Activated CD4-positive, alpha-beta T cell treated with anti-CD3 and anti-CD28 coated beads, Interleukin-2, amount 10 ng/mL, durations not matched to agents 24 days and 14 days (primary cell): ENCODE measurements around the gene TESMIN. TPM values are rescaled to one million over a fixed set of nuclear protein-coding genes. Genes with fewer than 3 reads are reported as not detected.

Experiments
- DNase-seq: peaks from one replicate; pipeline ENCODE4 v3.0.0; 2022
- H3K27ac Mint-ChIP-seq: one replicate; pipeline ENCODE4 v1.8.0; 2022; ENCODE audit warnings: mild to moderate bottlenecking, mixed read lengths
- H3K27me3 Mint-ChIP-seq: one replicate; pipeline ENCODE4 v1.8.0; 2022; ENCODE audit warnings: mixed read lengths
- H3K36me3 Mint-ChIP-seq: one replicate; pipeline ENCODE4 v1.8.0; 2022; ENCODE audit warnings: low read depth, mild to moderate bottlenecking, mixed read lengths
- H3K4me1 Mint-ChIP-seq: one replicate; pipeline ENCODE4 v1.8.0; 2021; ENCODE audit warnings: mixed read lengths
- H3K4me3 Mint-ChIP-seq: one replicate; pipeline ENCODE4 v1.8.0; 2022; ENCODE audit warnings: mild to moderate bottlenecking, moderate library complexity, mixed read lengths
- H3K9me3 Mint-ChIP-seq: one replicate; pipeline ENCODE4 v1.8.0; 2021; ENCODE audit warnings: mixed read lengths
- intact Hi-C: fragments of 100-400 bp; cut with micrococcal nuclease; formaldehyde crosslinking; loops from one replicate; pipeline ENCODE4 v1.15.1; 2023
- total RNA-seq: library from RNA; stranded (reverse); gene quantifications from 2 replicates; pipeline ENCODE4 v1.2.3, GENCODE V29; 2022

Gene TESMIN, protein sequence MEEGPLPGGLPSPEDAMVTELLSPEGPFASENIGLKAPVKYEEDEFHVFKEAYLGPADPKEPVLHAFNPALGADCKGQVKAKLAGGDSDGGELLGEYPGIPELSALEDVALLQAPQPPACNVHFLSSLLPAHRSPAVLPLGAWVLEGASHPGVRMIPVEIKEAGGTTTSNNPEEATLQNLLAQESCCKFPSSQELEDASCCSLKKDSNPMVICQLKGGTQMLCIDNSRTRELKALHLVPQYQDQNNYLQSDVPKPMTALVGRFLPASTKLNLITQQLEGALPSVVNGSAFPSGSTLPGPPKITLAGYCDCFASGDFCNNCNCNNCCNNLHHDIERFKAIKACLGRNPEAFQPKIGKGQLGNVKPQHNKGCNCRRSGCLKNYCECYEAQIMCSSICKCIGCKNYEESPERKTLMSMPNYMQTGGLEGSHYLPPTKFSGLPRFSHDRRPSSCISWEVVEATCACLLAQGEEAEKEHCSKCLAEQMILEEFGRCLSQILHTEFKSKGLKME
- total RNA-seq: 1.4 and 1.6 TPM in 2 replicates

DNA sequence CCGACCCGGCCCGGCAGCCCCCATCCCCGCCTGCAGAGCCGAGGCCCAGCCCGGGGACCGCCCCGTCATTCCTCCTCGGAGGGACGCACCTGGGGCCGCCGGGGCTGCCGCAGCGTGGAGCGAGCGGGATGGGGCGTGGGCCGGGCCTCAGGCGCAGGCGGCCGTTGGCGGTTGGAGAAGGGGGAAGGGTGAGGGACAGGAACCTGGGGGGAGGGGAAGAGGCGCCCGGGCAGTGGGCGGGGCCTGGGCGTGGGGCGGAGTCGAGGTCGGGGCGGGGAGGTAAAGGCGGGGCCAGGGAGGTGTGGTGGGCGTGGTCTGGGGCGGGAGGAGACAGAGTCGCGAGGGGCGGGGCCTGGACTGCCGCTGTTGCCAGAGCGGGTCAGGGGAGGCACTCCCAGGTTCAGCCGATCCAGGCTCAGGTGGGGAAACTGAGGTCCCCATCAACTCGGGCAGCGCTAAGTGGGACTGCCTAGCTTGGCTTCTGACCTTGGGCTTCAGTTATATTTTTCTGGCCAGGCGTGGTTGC is at the start of gene TESMIN:
Gene TESMIN, minus strand, starts transcription at position 190 of the 526 bp plus-strand sequence. CDS start 860 bp downstream, outside the sequence.
- H3K4me1 Mint-ChIP-seq: peaks cover 5% of the 10 kb centered on the region
- peak within 1 kb of the TSS; percentile 62 for H3K27ac Mint-ChIP-seq
- peaks cover 4% of the 10 kb centered on the region for H3K36me3 Mint-ChIP-seq
- H3K27me3 Mint-ChIP-seq: peaks cover 3% of the 10 kb centered on the region
- peak within 1 kb of the TSS; percentile 85 for H3K4me3 Mint-ChIP-seq
- intact Hi-C loops: loop anchor here (1.0 to 2.0 kb wide), 2 partner anchors 91 to 297 kb away; partner anchors contain the start of gene TPCN2
- no peaks in the 10 kb centered on the region for H3K9me3 Mint-ChIP-seq
- DNase-seq: peak; percentile 96

DNA sequence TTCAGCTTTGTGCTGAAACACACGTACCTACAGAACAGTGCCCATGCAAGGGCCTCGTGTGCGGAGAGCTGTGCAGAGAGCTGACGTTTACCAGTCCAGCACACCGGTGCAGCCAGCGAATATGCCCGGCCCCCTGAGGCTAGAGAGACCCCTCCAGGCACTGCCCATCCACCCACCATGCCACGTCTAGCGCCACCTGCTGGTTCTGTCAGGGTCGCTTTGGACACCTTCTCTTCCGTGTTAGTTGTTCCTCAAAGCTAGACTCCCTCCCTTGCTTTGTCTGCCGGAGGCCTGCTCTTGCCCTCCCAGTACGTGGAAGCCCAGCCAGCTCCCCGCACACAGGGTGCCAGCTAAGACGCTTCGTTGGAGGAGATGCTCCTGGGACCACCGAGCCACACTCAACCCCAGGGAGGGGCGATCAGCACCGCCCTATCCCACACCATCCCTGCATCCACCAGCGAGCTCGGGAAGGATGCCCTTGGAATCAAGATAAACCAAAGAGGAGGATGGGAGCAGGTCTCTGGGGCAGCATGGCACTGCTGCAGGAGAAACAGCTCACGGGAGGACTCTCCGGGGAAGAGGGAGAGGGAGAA is 47.0 kb upstream of the TESMIN start:
- no peaks in the 10 kb centered on the region for H3K9me3 Mint-ChIP-seq
- no peak overlapping the region for H3K4me3 Mint-ChIP-seq
- H3K27ac Mint-ChIP-seq: no peak overlapping the region
- no peaks in the 10 kb centered on the region for H3K4me1 Mint-ChIP-seq
- DNase-seq: peak; percentile 80
- intact Hi-C loops: no loop called here
- H3K27me3 Mint-ChIP-seq: no peaks in the 10 kb centered on the region
- H3K36me3 Mint-ChIP-seq: peaks cover 10% of the 10 kb centered on the region

DNA sequence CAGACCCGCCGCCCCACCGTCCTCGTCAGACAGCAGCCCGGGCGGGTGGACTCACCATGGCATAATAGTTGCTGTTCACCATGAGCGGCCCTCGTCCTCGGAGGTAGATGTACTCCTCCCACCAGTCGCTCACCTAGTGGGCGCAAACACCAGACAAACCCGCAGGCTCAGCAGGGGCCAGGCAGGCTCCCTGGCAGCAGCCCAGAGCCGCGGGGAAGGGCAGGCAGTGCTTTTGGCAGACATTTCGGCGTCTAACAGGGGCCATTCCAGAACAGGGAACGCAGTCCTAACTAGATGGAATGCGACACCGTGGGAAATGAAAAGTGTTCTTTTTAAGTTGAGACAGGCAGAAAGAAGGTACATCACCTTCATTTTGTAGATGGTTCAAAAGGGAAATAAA is 45.5 kb upstream of the TESMIN start:
- Mint-ChIP-seq H3K27ac (no peak overlapping the region), H3K4me1 (no peaks in the 10 kb centered on the region), H3K36me3 (peaks cover 10% of the 10 kb centered on the region), H3K9me3 (no peaks in the 10 kb centered on the region), H3K4me3 (no peak overlapping the region), H3K27me3 (no peaks in the 10 kb centered on the region)
- intact Hi-C loops: no loop called here
- DNase-seq: no peak

DNA sequence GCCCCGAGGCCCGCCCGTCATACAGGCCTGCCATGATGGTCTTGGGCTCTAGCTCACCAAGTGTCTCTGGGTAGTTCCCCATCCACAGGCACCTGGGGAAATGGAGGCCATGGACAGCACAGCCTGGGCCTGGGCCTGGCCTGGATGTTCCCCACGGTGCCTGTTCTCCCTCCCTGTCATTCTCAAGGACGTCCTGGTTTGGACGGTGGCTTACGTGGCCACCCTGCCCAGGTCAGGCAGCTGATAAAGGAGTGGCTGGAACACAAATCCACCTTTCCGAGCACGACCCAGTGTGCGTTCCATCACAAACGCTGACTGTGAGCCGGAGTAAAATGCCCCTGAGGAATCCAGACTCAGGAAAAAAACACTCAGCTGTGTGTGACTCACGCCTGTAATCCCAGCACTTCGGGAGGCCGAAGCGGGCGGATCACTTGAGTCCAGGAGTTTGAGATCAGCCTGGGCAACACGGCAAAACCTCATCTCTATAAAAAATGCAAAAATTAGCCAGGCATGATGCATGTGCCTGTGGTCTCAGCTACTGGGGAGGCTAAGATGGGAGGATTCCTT is 41.2 kb upstream of the TESMIN start:
- no peak for DNase-seq
- Mint-ChIP-seq H3K27ac (no peak overlapping the region), H3K4me3 (no peak overlapping the region), H3K4me1 (no peaks in the 10 kb centered on the region), H3K36me3 (peaks cover 5% of the 10 kb centered on the region), H3K9me3 (no peaks in the 10 kb centered on the region), H3K27me3 (no peaks in the 10 kb centered on the region)
- intact Hi-C loops: no loop called here

DNA sequence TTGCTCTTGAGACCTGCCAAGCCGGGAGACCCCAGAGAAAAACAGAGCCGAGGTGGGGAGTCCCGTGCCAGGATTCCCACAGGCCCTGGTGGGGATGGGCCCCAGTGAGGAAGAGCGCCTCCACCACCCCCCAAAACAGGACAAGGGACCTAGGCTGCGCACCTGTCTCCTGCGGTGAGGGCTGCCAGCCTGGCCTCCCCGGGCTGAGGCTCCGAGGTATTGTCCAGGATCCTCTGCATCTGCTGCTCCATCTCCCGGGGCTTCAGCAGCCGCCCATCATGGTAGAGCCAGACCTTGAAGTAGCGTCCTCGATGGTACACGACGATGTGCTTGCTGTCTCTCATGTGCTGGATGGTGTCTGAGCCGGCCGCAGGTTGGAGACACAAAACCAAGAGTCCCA is 33.3 kb upstream of the TESMIN start:
- intact Hi-C loops: no loop called here
- DNase-seq: no peak
- Mint-ChIP-seq H3K36me3 (peaks cover 4% of the 10 kb centered on the region), H3K27me3 (no peaks in the 10 kb centered on the region), H3K4me1 (no peaks in the 10 kb centered on the region), H3K9me3 (no peaks in the 10 kb centered on the region), H3K4me3 (no peak overlapping the region), H3K27ac (no peak overlapping the region)

DNA sequence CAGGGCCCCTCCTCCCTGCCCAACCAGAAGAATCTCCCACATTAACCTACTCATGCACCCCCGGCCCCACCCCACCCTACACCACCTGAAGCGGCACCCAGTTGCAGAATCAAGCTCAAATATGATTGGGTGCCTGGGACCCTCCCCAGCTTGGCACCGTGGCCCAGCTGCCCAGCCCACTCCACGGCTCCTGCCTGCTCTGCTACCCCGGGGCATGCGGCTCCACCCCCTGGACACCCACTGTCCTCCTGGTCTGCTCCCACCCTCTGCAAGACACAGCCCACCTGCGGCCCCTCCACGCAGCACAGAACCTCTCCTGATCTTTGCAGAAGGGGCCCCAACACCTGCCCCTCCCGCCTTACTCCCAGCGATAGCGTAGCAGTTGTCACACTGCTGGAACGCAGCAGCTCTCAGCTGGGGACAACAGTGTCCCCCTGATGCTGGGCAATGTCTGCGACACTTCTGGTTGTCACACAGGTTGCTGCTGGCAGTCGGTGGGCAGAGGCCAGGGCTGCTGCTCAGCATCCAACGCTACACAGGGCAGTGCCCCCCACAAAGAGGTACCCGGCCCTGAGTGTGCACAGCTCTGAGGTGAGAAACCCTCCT is 32.0 kb upstream of the TESMIN start:
- DNase-seq: no peak
- no peaks in the 10 kb centered on the region for H3K27me3 Mint-ChIP-seq
- no peak overlapping the region for H3K4me3 Mint-ChIP-seq
- H3K9me3 Mint-ChIP-seq: no peaks in the 10 kb centered on the region
- H3K36me3 Mint-ChIP-seq: peaks cover 7% of the 10 kb centered on the region
- no peaks in the 10 kb centered on the region for H3K4me1 Mint-ChIP-seq
- intact Hi-C loops: no loop called here
- no peak overlapping the region for H3K27ac Mint-ChIP-seq

DNA sequence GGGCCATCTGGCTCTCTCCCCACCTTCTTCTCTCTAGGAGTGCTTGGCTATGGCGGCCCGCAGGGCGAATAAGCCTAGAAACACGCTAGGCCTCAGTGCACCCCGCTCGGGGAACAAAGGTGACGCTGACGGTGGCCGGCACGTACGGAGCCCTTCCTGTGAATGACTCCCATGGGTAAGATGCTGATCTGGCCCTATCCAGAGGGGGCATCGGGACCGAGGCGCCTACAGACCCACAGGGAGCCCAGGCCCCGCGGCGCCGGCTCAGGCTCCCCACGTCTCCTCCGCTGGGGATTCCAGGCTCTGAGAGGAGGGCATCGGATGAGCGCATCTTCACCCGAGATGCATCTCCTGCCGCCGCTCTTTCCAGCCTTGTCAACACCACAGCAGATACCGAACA is 31.4 kb upstream of the TESMIN start:
- Mint-ChIP-seq H3K9me3 (no peaks in the 10 kb centered on the region), H3K36me3 (peaks cover 11% of the 10 kb centered on the region), H3K4me3 (no peak overlapping the region), H3K27ac (no peak overlapping the region), H3K27me3 (no peaks in the 10 kb centered on the region), H3K4me1 (no peaks in the 10 kb centered on the region)
- DNase-seq: no peak
- intact Hi-C loops: no loop called here

DNA sequence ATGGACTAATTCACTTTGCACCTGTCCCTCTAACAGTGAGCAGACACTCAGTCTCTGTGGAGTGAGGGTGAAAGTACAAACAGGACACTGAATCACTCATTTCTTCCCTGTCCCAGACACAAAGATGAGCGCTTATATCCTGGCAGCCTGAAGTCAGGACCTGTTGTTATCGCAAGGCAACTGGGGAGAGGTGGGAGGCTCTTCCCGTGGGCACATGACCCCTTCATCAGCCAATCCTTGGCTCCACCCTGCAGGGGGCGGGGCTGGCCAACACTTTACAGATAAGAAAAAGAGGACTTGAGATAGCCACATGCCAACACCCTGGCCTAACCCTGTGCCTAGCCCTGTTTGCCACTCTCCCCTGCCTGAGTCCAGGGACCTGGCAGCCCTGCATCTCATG is 29.5 kb upstream of the TESMIN start:
- no peak overlapping the region for H3K27ac Mint-ChIP-seq
- no peaks in the 10 kb centered on the region for H3K9me3 Mint-ChIP-seq
- intact Hi-C loops: no loop called here
- H3K36me3 Mint-ChIP-seq: peaks cover 18% of the 10 kb centered on the region
- DNase-seq: no peak
- H3K27me3 Mint-ChIP-seq: no peaks in the 10 kb centered on the region
- peaks cover 3% of the 10 kb centered on the region for H3K4me1 Mint-ChIP-seq
- H3K4me3 Mint-ChIP-seq: no peak overlapping the region

DNA sequence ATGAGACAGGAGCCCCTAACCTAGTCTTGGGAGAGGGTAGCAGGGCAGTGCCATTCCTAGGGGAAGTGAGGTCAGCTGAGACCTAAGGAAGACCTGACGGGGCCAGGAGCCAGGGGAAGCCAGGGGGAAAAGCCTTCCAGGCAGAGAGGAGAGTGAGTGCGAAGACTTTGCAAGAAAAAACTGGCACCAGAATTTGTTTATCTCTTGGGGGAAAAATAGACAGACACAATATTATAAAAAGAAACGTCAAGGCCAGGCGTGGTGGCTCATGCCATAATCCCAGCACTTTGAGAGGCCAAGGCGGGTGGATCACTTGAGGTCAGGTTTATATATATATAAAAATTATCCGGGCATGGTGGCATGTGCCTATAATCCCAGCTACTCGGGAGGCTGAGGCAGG is 26.9 kb upstream of the TESMIN start:
- DNase-seq: no peak
- Mint-ChIP-seq H3K36me3 (peaks cover 29% of the 10 kb centered on the region), H3K9me3 (no peaks in the 10 kb centered on the region), H3K4me3 (no peak overlapping the region), H3K27me3 (no peaks in the 10 kb centered on the region), H3K27ac (no peak overlapping the region), H3K4me1 (peaks cover 3% of the 10 kb centered on the region)
- intact Hi-C loops: no loop called here

DNA sequence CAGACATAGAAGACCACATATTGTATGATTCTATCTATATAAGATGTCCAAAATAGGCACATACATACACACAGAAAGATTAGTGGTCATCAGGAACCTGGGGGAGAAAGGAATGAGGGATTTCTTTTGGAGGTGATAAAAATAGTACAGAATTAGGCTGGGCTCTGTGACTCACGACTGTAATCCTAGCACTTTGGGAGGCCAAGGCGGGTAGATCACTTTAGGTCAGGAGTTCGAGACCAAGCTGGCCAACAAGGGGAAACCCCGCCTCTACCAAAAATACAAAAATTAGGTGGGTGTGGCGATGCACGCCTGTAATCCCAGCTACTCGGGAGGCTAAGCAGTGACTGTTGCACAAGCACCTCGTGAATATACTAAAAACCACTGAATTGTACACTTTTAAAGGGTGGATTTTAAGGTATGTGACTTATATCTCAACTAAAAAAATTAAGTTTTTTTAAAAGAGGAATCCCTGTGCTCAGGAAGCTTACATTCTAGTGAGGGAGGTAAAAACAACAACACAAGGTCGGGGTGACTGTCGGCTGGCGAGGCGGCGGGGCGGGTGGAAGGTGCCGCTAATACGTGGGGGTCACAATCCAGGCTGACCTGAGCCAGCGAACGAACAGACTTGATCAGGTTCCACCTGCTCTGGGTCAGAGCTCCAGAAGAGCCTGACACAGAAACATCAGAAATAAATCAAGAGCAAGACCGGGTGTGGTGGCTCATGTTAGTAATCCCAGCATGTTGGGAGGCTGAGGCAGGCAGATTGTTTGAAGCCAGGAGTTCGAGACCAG is 25.3 kb upstream of the TESMIN start:
- peak overlapping the region; percentile 60 for H3K27ac Mint-ChIP-seq
- no peaks in the 10 kb centered on the region for H3K9me3 Mint-ChIP-seq
- H3K27me3 Mint-ChIP-seq: no peaks in the 10 kb centered on the region
- peaks cover 3% of the 10 kb centered on the region for H3K4me1 Mint-ChIP-seq
- no peak for DNase-seq
- H3K36me3 Mint-ChIP-seq: peaks cover 30% of the 10 kb centered on the region
- intact Hi-C loops: no loop called here
- no peak overlapping the region for H3K4me3 Mint-ChIP-seq

DNA sequence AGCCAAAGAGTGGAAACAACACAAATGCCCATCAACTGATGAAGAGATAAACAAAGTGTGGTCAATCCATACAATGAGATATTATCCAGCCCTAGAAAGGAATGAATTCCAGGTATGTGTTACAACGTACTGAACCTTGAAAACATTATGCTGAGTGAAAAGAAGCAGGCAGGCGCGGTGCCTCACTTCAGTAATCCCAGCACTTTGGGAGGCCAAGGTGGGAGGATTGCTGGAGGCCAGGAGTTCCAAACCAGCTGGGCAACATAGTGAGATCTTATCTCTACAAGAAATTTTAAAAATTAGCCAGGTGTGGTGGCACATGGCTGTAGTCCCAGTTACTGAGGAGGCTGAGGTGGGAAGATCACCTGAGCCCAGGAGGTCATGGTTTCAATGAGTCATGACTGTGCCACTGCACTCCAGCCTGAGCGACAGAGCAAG is 24.6 kb upstream of the TESMIN start:
- H3K36me3 Mint-ChIP-seq: peaks cover 28% of the 10 kb centered on the region
- no peaks in the 10 kb centered on the region for H3K27me3 Mint-ChIP-seq
- peak overlapping the region; percentile 60 for H3K27ac Mint-ChIP-seq
- peaks cover 3% of the 10 kb centered on the region for H3K4me1 Mint-ChIP-seq
- DNase-seq: no peak
- H3K9me3 Mint-ChIP-seq: no peaks in the 10 kb centered on the region
- H3K4me3 Mint-ChIP-seq: no peak overlapping the region
- intact Hi-C loops: no loop called here

DNA sequence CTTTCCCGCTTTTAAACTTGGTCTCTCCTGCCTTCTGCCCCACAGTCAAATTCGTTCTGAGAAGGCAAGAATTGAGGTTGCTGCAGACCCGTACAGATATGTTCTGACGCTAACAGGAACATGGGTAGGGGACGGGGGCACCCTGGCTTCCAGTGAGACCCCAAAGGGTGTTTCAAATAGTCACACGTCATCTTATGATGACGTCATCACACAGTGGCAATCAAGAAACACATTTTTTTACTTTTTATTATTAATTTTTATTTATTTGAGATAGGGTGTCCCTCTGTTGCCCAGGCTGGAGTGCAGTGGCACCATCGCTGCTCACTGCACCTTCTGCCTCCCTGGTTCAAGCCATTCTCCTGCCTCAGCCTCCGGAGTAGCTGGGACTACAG is 22.9 kb upstream of the TESMIN start:
- intact Hi-C loops: no loop called here
- Mint-ChIP-seq H3K36me3 (peaks cover 28% of the 10 kb centered on the region), H3K4me3 (no peak overlapping the region), H3K27ac (no peak overlapping the region), H3K27me3 (no peaks in the 10 kb centered on the region), H3K9me3 (no peaks in the 10 kb centered on the region), H3K4me1 (peaks cover 3% of the 10 kb centered on the region)
- DNase-seq: no peak

DNA sequence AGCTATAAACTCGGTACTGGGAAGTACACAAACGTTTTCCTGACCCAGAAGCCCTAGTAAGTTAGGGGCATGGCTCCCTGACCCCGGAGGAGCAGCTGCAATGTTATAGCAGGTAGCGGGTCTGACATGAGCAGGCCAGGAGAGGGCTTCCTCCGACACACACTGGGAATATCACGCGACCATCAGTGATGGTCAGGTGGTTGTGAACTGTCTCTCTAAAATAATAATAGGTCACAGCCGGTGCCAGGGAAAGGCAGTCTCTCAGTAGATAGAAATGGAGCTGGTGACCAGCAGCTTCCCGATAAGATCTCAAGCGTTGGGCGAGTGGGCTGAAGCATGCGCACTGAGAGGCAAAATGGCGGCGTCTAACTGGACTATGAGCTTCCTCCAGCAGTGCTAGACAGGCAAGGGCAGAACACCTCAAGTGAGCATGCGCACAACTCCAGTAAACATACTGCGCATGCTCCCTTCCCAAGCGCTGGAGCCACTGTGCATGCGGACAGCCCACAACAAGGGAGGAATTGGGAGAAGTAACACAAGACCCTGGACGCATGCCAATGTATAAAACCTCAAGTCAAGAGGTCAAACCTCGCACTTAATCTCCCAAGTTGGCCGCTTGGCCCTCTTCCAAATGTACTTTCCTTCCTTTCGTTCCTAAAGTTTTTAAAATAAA is 22.3 kb upstream of the TESMIN start:
- no peaks in the 10 kb centered on the region for H3K9me3 Mint-ChIP-seq
- no peaks in the 10 kb centered on the region for H3K27me3 Mint-ChIP-seq
- peaks cover 25% of the 10 kb centered on the region for H3K36me3 Mint-ChIP-seq
- H3K4me3 Mint-ChIP-seq: no peak overlapping the region
- DNase-seq: no peak
- intact Hi-C loops: no loop called here
- no peak overlapping the region for H3K27ac Mint-ChIP-seq
- peaks cover 3% of the 10 kb centered on the region for H3K4me1 Mint-ChIP-seq
